CMK (cell line): Measurements from ENCODE around the gene SKP1.

Source experiments
- DNase-seq: peaks from one replicate; pipeline ENCODE4 v3.0.0-alpha.2; 2010; ENCODE audit warnings: low read depth

Gene SKP1

DNA sequence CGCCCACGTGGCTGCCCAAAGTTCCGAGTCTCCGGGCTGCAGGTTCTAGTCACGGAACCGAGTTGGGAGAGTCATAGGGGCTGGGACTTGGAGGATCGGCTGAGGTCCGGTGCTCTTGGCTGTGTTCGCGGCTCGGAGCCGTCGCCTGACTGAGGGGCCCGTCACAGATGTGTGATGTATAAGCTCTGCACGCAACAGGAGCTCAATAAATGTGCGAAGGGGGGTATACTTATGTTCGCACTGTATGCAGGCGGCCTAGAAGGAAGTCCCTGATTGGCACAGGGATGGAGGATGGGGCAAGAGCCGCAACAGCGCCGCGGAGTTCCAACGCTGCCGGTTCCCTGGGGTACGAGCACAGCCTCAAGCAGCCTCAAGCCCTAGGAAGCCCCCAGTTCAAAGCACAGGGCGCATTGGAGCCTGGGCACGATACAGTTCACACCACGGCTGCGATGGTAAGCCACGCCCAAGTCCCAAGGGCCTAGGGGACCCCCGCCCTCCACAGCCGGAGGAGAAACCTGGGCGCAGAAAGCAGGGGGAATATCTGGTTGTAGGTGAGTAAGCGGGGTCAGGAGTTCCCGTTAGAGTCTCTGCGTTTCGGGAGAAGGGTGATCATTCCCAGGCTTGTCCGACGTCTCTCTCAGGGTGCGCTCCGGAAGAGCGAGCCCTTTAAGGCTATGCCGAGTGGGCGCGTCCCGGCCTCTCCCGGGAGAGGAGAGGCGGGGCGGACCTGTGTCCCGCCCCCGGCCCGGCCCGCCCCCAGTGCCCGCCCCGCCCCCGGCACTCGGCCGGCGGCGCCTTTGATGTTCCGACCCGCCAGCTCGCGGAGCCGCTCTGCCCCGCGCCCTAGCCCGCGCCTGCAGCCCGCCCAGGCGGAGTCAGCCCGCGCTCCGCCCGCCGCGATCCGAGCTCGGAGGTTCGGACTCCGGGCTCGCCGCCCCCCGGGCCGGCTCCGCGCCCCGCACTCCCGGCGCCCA lies 62.6 kb downstream of the SKP1 start, which contains the start of gene TCF7:
Gene TCF7, plus strand, starts transcription at position 780 of the 974 bp plus-strand sequence. CDS start 226 bp downstream, outside the sequence.
- DNase-seq = peak; percentile 33

DNA sequence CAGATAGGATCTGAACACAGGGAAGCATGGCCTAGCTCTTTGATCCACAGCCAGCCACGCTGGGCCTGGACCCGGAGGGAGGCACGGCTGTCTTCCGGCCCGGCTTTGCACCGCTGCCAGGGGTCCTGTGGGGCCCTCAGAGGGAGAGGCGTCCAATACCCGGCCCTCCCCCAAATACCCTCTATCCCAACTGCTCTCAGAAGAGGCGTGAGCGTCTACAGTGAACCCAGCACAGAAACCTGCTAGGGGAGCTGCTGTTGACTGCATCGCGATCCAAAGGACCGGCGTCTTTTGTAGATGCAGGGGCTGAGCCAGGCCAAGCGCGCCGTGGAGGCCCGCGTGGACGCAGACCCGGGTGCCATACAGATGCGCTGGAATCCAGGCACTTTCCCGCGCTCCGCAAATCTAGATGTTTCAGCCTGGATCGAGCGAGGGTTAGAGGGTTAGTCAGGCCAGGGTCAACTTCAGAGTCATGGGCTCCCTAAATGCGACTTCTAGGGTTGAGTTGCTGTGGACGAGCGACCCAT lies 63.3 kb downstream of the SKP1 start:
- DNase-seq = no peak

DNA sequence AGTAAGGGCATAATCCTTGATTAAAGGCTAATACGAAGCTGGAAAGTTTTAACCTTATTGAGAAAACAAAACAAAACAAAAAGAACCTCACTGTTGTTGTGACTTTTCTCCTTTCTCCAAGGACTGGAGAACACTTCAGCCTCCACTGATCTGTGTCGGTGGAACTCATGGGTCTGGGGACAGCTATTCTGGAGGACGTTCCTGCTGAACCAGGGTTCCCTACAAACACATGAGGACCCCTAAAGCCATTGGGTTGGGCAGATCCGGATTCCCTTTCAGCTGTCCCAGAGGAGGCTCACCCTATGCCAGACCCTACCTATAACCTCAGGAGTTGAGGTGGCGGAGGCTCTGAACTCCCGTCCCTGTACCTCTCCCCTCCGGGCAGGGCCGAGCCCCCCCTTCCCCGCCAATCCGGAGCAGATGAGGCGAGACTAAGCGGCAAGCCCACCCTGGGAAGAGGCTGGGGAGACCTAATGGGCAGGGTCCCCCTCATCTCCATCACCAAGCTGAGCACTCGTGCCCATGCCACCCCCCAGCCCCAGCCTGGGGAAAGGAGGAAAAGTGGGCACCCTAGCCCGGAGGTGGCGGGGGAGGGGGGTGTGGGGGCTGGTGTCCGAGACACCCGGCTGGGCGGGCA lies 63.9 kb downstream of the SKP1 start:
- no peak for DNase-seq

DNA sequence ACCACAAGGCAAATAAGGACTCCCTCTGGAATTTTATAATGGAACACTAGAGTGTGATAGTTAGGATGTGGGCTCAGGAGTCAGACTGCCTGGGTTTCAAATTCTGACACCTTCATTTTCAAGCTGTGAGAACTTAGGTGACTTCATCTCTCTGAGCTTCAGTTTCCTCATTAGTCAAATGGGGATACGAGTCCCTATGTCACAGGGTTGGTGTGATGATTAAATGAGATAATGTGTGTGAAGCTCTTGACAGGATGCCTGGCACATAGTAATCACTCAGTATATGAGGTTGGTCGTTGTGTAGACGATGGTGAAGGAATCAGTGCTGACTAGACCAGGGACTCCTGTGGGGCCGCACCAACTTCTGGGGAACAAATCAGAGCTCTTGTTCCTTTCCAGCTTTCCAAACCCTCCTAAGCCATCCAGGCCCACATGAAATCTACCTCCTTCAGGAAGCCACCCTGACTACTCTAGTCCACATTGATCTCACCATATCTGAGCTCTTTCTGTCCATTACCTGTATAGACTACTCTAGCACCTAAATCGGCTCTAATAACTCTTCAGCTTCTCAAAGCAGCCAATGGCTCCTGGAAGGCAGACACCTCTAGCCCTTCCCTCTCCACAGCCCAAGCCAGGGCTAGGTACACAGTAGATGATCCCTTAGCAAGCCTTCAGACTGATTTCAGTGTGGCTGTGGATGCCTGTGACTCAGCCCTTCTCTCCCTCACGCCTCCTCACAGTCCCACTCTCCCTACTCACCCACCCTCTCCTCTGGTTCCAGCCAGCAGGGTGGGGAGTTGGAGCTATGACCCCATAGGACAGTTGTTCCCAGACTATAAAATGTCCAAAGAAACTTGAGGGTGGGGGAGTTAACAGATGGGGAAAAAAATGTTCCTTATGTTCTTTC lies 64.8 kb downstream of the SKP1 start:
- DNase-seq = no peak

GRCh38 chr5:134110382-134110781 lies 66.4 kb downstream of the SKP1 start:
- no peak for DNase-seq

DNA sequence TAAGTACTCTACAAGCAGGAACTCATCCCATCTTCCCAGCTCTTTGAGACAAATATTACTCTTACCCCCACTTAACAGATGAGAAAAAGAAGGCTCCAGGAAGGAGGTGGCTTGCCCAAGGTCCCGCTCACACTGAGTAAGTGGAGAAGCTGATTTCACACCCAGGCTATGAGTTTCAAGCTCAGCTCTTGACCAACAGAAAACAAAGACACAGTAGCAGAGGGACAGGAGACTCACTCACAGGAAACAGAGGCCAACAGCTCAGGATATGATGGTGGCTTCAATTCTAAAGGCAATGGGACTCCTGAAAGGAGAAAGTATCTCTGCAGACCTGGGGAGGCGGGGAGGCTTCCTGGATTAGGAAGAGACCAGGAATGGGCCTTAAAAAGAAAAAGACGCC lies 69.0 kb downstream of the SKP1 start:
- DNase-seq = no peak

- no peak for DNase-seq
Observed at GRCh38 chr5:134106991-134107701, 69.6 kb downstream of the SKP1 start.

DNA sequence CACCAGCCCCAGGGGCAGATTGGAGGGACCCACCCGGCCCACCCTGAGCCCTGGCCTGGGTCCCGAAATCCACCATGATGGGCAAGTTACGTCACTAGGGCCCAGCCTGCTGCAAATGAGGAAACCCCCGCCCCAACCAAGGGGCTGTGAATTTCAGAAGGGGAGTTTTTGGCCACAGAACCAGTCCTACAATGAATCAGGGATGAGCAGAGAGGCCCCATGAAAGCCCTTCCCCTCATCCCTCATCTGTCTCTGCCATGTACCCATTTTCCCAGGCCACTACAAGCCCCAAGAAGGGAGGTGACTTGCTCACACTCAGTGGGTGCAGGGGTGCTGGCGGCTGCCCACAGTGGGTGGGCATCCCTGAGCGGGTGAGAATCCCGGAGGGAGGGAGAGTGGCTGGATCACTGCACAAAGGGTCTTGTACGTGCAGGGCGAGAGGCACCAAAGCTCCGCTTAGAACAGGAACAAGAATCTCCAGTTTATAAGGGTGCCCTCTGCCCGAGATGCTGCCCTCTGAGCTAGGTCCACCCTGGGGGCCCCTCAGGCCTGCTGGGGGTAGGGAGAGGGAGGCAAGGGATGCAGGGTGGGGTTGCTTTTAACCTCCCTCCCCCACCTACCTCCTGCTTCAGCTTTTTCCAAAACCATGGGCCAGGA lies 72.6 kb downstream of the SKP1 start:
- DNase-seq = no peak

DNA sequence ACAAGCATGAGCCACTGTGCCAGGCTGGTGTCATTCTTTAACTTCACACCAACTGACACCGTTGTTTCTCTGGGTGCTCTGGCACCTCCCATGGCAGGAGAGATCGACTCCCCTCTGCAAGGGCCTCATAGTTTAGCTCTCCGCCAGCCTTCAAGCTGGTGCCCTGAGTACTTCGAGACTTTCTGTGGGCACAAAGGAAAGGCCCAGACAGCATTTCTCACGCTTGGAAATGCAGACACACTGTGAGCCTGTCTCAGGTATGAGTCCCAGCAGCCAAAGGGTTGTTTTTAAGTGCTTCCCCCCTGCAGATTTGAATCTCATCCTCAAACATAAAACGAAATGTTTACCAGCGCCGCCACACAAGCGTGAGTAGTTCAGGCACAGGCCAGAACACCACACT lies 73.4 kb downstream of the SKP1 start:
- DNase-seq = no peak

- peak; percentile 31 for DNase-seq
Observed at GRCh38 chr5:134101686-134102439, 74.9 kb downstream of the SKP1 start.

DNA sequence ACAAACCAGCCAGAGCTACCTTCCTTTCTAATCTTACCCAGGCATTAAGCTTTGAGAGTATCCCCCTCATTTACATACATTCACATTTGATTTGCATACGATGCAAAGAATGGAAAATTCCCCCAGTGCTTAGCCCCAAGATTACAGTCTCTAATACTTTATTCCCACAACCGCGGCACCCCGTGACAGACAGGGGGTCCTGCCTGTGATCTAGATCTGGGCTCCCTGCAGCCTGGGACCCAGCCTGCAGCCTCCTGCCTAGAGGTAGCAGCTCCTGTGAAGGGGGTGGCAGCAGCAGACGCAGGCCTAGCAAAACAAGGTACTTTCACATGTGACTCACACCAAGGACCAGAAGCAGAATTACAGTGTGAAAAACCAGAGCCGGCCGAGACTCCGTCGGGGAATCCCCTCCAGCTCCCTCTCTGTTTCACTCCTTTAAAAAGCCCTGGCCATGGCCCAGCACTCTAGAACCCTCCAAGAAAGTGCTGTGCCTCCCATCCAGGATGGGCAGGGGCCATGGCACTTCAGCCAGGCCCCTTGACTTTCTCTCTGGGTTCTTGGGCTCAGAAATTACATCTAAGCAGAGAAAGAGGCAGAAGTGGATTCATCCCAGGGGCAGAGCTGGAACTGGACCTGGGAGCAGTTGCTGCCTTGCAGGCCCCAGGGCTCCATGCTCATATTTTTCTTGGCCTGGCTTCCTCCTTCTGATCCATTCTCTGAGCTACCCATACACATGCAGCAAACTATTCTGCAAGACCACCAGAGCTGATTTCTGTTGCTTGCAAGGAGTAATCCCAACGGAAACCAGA lies 76.3 kb downstream of the SKP1 start:
- DNase-seq = no peak

GRCh38 chr5:134099939-134100282 lies 76.8 kb downstream of the SKP1 start:
- no peak for DNase-seq

GRCh38 chr5:134099288-134099872 lies 77.4 kb downstream of the SKP1 start:
- DNase-seq = no peak
